Measurements from ENCODE around the gene UBE2E1. TPM values are rescaled to one million over a fixed set of nuclear protein-coding genes. Genes with fewer than 3 reads are reported as not detected.
"Not testable (repeated sequence)": the region's sequence is repeated elsewhere in the genome, so short reads cannot be mapped to it uniquely, and the experiment has no call there.

UBE2E1 gene
- total RNA-seq, 4 donors from 2014 or later = 82.4 to 126 (median 115) TPM

DNA sequence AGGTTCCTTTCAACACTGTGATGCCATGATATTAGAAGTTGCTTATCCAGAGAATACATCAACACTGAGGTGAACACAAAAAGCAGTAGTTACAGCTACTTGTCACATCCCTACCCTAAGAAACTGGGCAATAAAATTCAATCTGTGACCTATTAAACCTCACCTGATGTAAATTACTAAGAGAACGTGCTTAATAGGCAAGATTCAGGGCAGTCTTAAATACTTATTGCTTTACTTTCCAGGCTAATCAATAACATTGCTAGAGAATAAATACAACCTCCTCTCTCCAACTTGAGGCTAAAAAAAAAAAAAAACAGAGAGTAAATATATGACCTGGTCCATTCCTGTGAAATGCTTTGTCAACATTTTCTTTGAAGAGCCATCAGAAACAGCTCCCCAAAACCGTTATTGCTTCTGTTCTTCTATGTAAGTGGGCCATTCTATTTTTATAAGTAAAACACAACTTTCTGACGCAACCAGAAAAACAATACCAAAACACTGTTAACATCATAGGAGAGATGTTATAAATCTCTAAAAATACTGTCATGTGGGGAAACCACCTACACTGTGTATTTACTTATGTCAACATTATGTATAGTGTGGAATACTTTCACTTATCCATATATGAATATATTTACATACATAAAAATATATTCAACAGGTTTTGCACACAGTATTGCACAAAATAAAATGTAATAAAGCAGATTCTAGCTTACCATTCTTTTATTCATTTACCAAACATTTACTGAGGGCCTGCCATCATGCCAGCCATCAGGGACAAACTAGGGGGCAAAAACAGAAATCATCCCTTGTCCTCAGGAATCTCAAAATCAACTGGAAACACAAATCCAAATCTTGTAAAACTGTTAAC is 108.4 kb downstream of the UBE2E1 start:
- Histone ChIP-seq H3K4me1 (peaks cover 19 to 44% (median 35%) of the 10 kb centered on the region in 4 donors), H3K4me3 (no peak overlapping the region), H3K36me3 (peaks cover 0 to 31% (median 23%) of the 10 kb centered on the region in 4 donors), H3K27me3 (no peaks in the 10 kb centered on the region), H3K9me3 (no peaks in the 10 kb centered on the region), H3K27ac (replicated peaks in 1 of 4) (no peak overlapping the region)
- intact Hi-C loops (cut with DNase I) = no loop called here
- 59% methylated on average over 3 of the region's 3 CpGs for WGBS
- TF ChIP-seq POLR2AphosphoS5 (IDR thresholded peaks at IDR 0.05) = no peak
- TF ChIP-seq POLR2A (IDR thresholded peaks at IDR 0.05; ENCODE audit: low read depth) = no peak
- TF ChIP-seq CTCF (IDR thresholded peaks at IDR 0.05) = no peak
- no peak for TF ChIP-seq EP300 (IDR thresholded peaks at IDR 0.05)
- DNase-seq (ENCODE audit: extremely low spot score) = no peak

- peaks cover 0 to 32% (median 23%) of the 10 kb centered on the region in 4 donors for H3K36me3 ChIP-seq
- TF ChIP-seq EP300 (IDR thresholded peaks at IDR 0.05) (no peak), CTCF (IDR thresholded peaks at IDR 0.05) (no peak), POLR2AphosphoS5 (IDR thresholded peaks at IDR 0.05) (no peak), POLR2A (IDR thresholded peaks at IDR 0.05; ENCODE audit: low read depth) (no peak)
- H3K27me3 ChIP-seq = no peaks in the 10 kb centered on the region
- no peak for DNase-seq (ENCODE audit: extremely low spot score)
- no peaks in the 10 kb centered on the region for H3K9me3 ChIP-seq
- WGBS = 49% methylated on average over 7 of the region's 7 CpGs
- H3K4me1 ChIP-seq = peaks cover 26 to 58% (median 48%) of the 10 kb centered on the region in 4 donors
- H3K27ac ChIP-seq (replicated peaks in 1 of 4) = peak overlapping the region; percentile 88 to 96 (median 92)
- H3K4me3 ChIP-seq = peak overlapping the region; percentile 71 to 85 (median 80)
- intact Hi-C loops (cut with DNase I) = loop anchor here (2.0 kb wide), 2 partner anchors 31 to 51 kb away; no protein-coding TSS in a partner anchor
Observed at GRCh38 chr3:23915537-23916108, 109.9 kb downstream of the UBE2E1 start.

GRCh38 chr3:23916152-23916885 is 110.6 kb downstream of the UBE2E1 start:
- H3K9me3 ChIP-seq = no peaks in the 10 kb centered on the region
- H3K27me3 ChIP-seq = no peaks in the 10 kb centered on the region
- intact Hi-C loops (cut with DNase I) = loop anchor here (2.0 kb wide), 2 partner anchors 30 to 50 kb away; no protein-coding TSS in a partner anchor
- DNase-seq (ENCODE audit: extremely low spot score) = no peak
- TF ChIP-seq CTCF (IDR thresholded peaks at IDR 0.05) (no peak), POLR2AphosphoS5 (IDR thresholded peaks at IDR 0.05) (no peak), POLR2A (IDR thresholded peaks at IDR 0.05; ENCODE audit: low read depth) (no peak), EP300 (IDR thresholded peaks at IDR 0.05) (no peak)
- peaks cover 0 to 36% (median 23%) of the 10 kb centered on the region in 4 donors for H3K36me3 ChIP-seq
- H3K27ac ChIP-seq (replicated peaks in 1 of 4) = peak overlapping the region; percentile 88 to 96 (median 92)
- H3K4me3 ChIP-seq = peak overlapping the region; percentile 71 to 85 (median 80)
- peaks cover 26 to 58% (median 48%) of the 10 kb centered on the region in 4 donors for H3K4me1 ChIP-seq
- WGBS = 3% methylated on average over 20 of the region's 48 CpGs

DNA sequence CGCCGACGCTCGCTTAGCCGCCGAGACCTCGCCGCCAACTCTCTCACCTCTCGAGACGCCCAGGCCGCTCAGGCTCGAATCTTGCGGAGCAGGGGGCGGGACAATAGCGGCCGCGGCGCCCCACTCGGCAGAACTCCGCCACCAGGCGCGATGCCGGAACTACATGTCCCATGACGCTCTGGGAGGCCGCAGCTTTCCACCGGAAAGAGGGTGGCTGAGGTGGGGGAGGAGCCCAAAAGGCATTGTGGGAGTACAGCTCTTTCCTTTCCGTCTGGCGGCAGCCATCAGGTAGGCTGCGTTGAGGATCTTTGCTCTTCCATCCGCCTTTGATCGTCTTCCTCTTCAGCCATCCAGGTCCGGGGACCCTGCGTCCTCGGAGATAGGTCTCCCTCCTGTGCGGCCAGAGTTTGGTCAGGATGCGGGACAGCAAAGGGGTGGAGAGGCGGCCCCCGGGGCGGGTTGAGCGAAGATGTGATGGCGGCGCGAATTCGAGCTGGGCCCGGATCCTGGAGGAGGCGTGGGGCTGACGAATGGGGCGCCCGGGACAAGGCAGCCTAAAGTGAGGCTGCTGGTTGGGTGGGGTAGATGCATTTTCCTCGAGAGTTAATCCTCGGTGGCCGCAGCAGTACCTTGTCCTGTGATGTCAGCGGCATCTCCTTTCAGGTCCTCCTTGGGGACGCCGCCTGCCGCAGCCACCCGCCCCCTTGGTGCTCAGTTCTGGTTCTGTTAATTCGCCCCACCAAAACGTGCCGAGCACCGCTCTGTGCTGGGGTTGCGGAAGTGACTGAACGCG is 111.3 kb downstream of the UBE2E1 start, which contains the start of the genes NKIRAS1 and RPL15:
NKIRAS1 (minus strand) TSS at position 105 of the 793 bp plus-strand sequence. CDS start 6,086 bp downstream, outside the sequence.
RPL15 (plus strand) TSS at position 247 of the 793 bp plus-strand sequence. CDS start 728 bp downstream, outside the sequence.
- peak within 1 kb of the TSS; percentile 71 to 85 (median 80) for H3K4me3 ChIP-seq
- intact Hi-C loops (cut with DNase I) = loop anchor here (2.0 kb wide), 2 partner anchors 30 to 50 kb away; no protein-coding TSS in a partner anchor
- peak; percentile 99 for DNase-seq (ENCODE audit: extremely low spot score)
- peaks cover 0 to 43% (median 30%) of the 10 kb centered on the region in 4 donors for H3K36me3 ChIP-seq
- peaks cover 26 to 58% (median 48%) of the 10 kb centered on the region in 4 donors for H3K4me1 ChIP-seq
- TF ChIP-seq EP300 (IDR thresholded peaks at IDR 0.05) = no peak
- peak; percentile 100 for TF ChIP-seq POLR2AphosphoS5 (IDR thresholded peaks at IDR 0.05)
- peak; percentile 98 for TF ChIP-seq POLR2A (IDR thresholded peaks at IDR 0.05; ENCODE audit: low read depth)
- TF ChIP-seq CTCF (IDR thresholded peaks at IDR 0.05) = peak; percentile 34 to 67 (median 51)
- H3K27me3 ChIP-seq = no peaks in the 10 kb centered on the region
- no peaks in the 10 kb centered on the region for H3K9me3 ChIP-seq
- peak within 1 kb of the TSS; percentile 88 to 96 (median 92) for H3K27ac ChIP-seq (replicated peaks in 1 of 4)
- under 1% methylated on average over 24 of the region's 64 CpGs for WGBS

GRCh38 chr3:23917679-23918303 is 112.0 kb downstream of the UBE2E1 start:
- intact Hi-C loops (cut with DNase I) = loop anchor here (2.0 kb wide), 2 partner anchors 29 to 49 kb away; no protein-coding TSS in a partner anchor
- H3K4me3 ChIP-seq = peak overlapping the region; percentile 71 to 85 (median 80)
- peaks cover 0 to 46% (median 36%) of the 10 kb centered on the region in 4 donors for H3K36me3 ChIP-seq
- not testable (repeated sequence) for H3K27me3 ChIP-seq; H3K9me3 ChIP-seq; DNase-seq (ENCODE audit: extremely low spot score)
- H3K4me1 ChIP-seq = peaks cover 26 to 58% (median 48%) of the 10 kb centered on the region in 4 donors
- WGBS = 2% methylated on average over 20 of the region's 21 CpGs
- peak overlapping the region; percentile 88 to 96 (median 92) for H3K27ac ChIP-seq (replicated peaks in 1 of 4)
